OCI-LY3 (cell line): ENCODE results near the gene BACH2.

Experiments used
- EZH2phosphoT487 ChIP-seq: fragments of 200-600 bp; shearing (Covaris generic); IDR thresholded peaks from 2 replicates; pipeline ENCODE4 v1.6.1; 2018; ENCODE audit warnings: antibody characterized with exemption, mixed run types, low read depth
- TF ChIP-seq, protein P1 (sequence below): fragments of 200-600, 300-600 bp; sonication (generic); IDR thresholded peaks from 2 replicates; pipeline ENCODE4 v1.5.1; 2014; ENCODE audit warnings: antibody characterized with exemption, low read length, low read depth

DNA sequence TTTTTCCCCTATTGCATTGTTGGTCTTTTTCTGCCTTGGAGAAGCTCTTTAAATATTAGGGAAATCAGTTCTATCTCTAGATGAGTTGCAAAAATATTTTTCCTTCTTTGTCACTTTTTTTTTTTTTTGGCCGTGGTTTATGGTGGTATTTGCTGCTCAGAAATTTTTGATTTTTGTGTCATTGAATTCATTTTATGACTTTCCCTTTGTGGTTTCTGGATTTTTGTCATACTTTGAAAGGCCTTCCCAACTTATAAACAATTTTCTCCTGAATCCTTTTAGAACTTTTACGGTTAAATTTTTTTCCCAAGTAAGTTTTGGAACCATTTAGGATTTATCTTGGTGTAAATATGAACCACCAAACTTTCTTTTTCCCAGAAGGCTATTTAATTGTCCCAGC lies 256.7 kb downstream of the BACH2 start:
- TF ChIP-seq, protein P1, sequence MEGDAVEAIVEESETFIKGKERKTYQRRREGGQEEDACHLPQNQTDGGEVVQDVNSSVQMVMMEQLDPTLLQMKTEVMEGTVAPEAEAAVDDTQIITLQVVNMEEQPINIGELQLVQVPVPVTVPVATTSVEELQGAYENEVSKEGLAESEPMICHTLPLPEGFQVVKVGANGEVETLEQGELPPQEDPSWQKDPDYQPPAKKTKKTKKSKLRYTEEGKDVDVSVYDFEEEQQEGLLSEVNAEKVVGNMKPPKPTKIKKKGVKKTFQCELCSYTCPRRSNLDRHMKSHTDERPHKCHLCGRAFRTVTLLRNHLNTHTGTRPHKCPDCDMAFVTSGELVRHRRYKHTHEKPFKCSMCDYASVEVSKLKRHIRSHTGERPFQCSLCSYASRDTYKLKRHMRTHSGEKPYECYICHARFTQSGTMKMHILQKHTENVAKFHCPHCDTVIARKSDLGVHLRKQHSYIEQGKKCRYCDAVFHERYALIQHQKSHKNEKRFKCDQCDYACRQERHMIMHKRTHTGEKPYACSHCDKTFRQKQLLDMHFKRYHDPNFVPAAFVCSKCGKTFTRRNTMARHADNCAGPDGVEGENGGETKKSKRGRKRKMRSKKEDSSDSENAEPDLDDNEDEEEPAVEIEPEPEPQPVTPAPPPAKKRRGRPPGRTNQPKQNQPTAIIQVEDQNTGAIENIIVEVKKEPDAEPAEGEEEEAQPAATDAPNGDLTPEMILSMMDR, result no peak
- no peak for TF ChIP-seq EZH2phosphoT487
